Measurements from ENCODE around the gene EBF3.

DNA sequence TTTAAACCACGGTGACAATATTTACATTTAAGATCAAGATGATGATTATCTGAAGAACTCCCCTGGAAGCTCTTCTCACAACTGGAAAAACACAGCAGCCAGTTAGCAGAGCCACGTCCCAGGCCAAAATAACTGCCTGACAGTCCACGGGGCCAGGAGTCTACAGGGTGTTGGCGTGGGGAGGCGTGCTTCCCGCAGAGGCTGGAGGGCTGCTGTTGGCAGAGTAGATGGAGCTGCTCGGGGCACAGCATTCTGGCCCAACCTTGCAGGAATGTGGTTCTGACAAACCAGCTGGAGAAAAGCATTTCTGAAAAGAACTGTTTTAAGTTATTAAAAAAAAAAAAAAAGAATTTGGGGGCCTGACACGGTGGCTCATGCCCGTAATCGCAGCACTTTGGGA, 177.9 kb downstream of the EBF3 start:
- TF ChIP-seq POLR2A (IDR thresholded peaks at IDR 0.05) (no peak), CTCF (IDR thresholded peaks at IDR 0.05) (no peak)
